ENCODE results near the gene FUT6.

GRCh38 chr19:5870986-5871394 is 31.5 kb upstream of the FUT6 start:
- TF ChIP-seq POLR2A (IDR thresholded peaks at IDR 0.05) (no peak), CTCF (IDR thresholded peaks at IDR 0.05) (no peak)

Measured in thyroid gland (tissue), 4 donors.